GM23338 (cell line): ENCODE measurements around the gene RAB3GAP1. TPM values are rescaled to one million over a fixed set of nuclear protein-coding genes. Genes with fewer than 3 reads are reported as not detected.

Experiments
- ATAC-seq: fragments of 200-7000 bp; cut with Tn5 transposase; 3 replicates; pipeline ENCODE4 v1.9.1; 2020
- DNase-seq: peaks from one replicate; pipeline ENCODE4 v3.0.0-alpha.2; 2015; ENCODE audit warnings: low spot score
- H2AFZ ChIP-seq: fragments of 200-600 bp; sonication (generic); 2 replicates; pipeline ENCODE4 v1.8.0; 2016; ENCODE audit warnings: antibody characterized with exemption, mild to moderate bottlenecking, moderate library complexity
- H3F3A ChIP-seq: fragments of 200-600 bp; sonication (generic); replicated peaks from 2 replicates; pipeline ENCODE4 v1.8.0; 2017; ENCODE audit warnings: antibody characterized with exemption, mixed run types, low read depth
- H3K27ac ChIP-seq: fragments of 200-600 bp; sonication (generic); 2 replicates; pipeline ENCODE4 v1.6.1; 2016; ENCODE audit warnings: low read depth
- H3K27me3 ChIP-seq: fragments of 200-600 bp; sonication (generic); 2 replicates; pipeline ENCODE4 v1.8.0; 2016; ENCODE audit warnings: mild to moderate bottlenecking, mixed run types, moderate library complexity; ENCODE audit not compliant: insufficient read depth
- H3K36me3 ChIP-seq: fragments of 200-600 bp; sonication (generic); 2 replicates; pipeline ENCODE4 v1.8.0; 2016; ENCODE audit warnings: mild to moderate bottlenecking; ENCODE audit not compliant: insufficient read depth
- H3K4me1 ChIP-seq: fragments of 200-600 bp; sonication (generic); 2 replicates; pipeline ENCODE4 v1.8.0; 2016; ENCODE audit warnings: mild to moderate bottlenecking, moderate library complexity; ENCODE audit not compliant: insufficient read depth
- H3K4me2 ChIP-seq: fragments of 200-600 bp; sonication (generic); 2 replicates; pipeline ENCODE4 v1.7.1; 2017; ENCODE audit warnings: mixed run types
- H3K4me3 ChIP-seq: fragments of 200-600 bp; sonication (generic); 2 replicates; pipeline ENCODE4 v1.6.1; 2016; ENCODE audit warnings: mixed run types
- H3K79me2 ChIP-seq: fragments of 200-600 bp; sonication (generic); replicated peaks from 2 replicates; pipeline ENCODE4 v1.8.0; 2017; ENCODE audit warnings: mild to moderate bottlenecking; ENCODE audit not compliant: insufficient read depth
- H3K9me2 ChIP-seq: fragments of 200-600 bp; sonication (generic); 2 replicates; pipeline ENCODE4 v1.8.0; 2017; ENCODE audit not compliant: insufficient read depth
- H4K20me1 ChIP-seq: fragments of 200-600 bp; sonication (generic); replicated peaks from 2 replicates; pipeline ENCODE4 v1.8.0; 2017; ENCODE audit warnings: mild to moderate bottlenecking; ENCODE audit not compliant: insufficient read depth
- H3K27ac Mint-ChIP-seq: 2 replicates; pipeline ENCODE4 v1.8.0; 2020; ENCODE audit warnings: inconsistent platforms, mild to moderate bottlenecking, moderate library complexity, mixed read lengths
- H3K27me3 Mint-ChIP-seq: 3 replicates; pipeline ENCODE4 v1.8.0; 2022; ENCODE audit warnings: low read depth, mild to moderate bottlenecking, moderate library complexity, mixed read lengths, inconsistent platforms; ENCODE audit not compliant: insufficient read depth, poor library complexity
- H3K36me3 Mint-ChIP-seq: 3 replicates; pipeline ENCODE4 v1.8.0; 2021; ENCODE audit warnings: low read depth, mild to moderate bottlenecking, inconsistent platforms, moderate library complexity, mixed read lengths
- H3K4me1 Mint-ChIP-seq: 3 replicates; pipeline ENCODE4 v1.8.0; 2020; ENCODE audit warnings: mild to moderate bottlenecking, inconsistent platforms, mixed read lengths
- H3K4me3 Mint-ChIP-seq: 3 replicates; pipeline ENCODE4 v1.8.0; 2021; ENCODE audit warnings: moderate library complexity, mild to moderate bottlenecking, inconsistent platforms, mixed read lengths
- H3K9me3 Mint-ChIP-seq: 3 replicates; pipeline ENCODE4 v1.8.0; 2020; ENCODE audit warnings: moderate library complexity, mild to moderate bottlenecking, inconsistent platforms, mixed read lengths
- CREB1 ChIP-seq: fragments of 250-450 bp; sonication (Bioruptor Pico); IDR thresholded peaks from 2 replicates; pipeline ENCODE4 v1.5.0; 2020; ENCODE audit warnings: low read depth, mild to moderate bottlenecking, moderate library complexity
- EZH2 ChIP-seq: fragments of 200-600 bp; sonication (generic); IDR thresholded peaks from one replicate; pipeline ENCODE4 v1.8.0; 2017; ENCODE audit warnings: antibody characterized with exemption, mild to moderate bottlenecking, low read depth; ENCODE audit not compliant: unreplicated experiment
- EZH2phosphoT487 ChIP-seq: fragments of 200-600 bp; sonication (generic); IDR thresholded peaks from one replicate; pipeline ENCODE4 v1.8.1; 2018; ENCODE audit warnings: antibody characterized with exemption; ENCODE audit not compliant: unreplicated experiment
- JUNB ChIP-seq: IDR thresholded peaks from one replicate; pipeline ENCODE4 v1.6.1; 2016; ENCODE audit warnings: antibody characterized with exemption; ENCODE audit not compliant: unreplicated experiment
- NANOG ChIP-seq: IDR thresholded peaks from 2 replicates; pipeline ENCODE4 v1.6.1; 2016; ENCODE audit warnings: antibody characterized with exemption, borderline replicate concordance
- STAT1 ChIP-seq: IDR thresholded peaks from one replicate; pipeline ENCODE4 v1.6.1; 2016; ENCODE audit warnings: antibody characterized with exemption; ENCODE audit not compliant: unreplicated experiment
- ZNF114 ChIP-seq: fragments of 250-450 bp; sonication (Bioruptor Pico); IDR thresholded peaks from 2 replicates; pipeline ENCODE4 v1.5.0; 2020; ENCODE audit warnings: mild to moderate bottlenecking, moderate library complexity
- ZNF331 ChIP-seq: fragments of 250-450 bp; sonication (Bioruptor Pico); IDR thresholded peaks from 2 replicates; pipeline ENCODE4 v1.5.0; 2020; ENCODE audit warnings: low read depth, mild to moderate bottlenecking, moderate library complexity
- polyA plus RNA-seq: library from polyadenylated mRNA; unstranded; fragments of >200 nt; fragmentation: Nextera tagmentation; extraction: Ambion mirVana; gene quantifications from 2 replicates; pipeline ENCODE4 v1.2.1, GENCODE V29; 2016
- total RNA-seq: library from RNA; depleted of rRNA; stranded (reverse); fragments of >200 nt; shearing (Covaris generic); gene quantifications from 2 replicates; pipeline ENCODE4 v1.2.3, GENCODE V29; 2014
- TF ChIP-seq, protein P1 (sequence below): IDR thresholded peaks from one replicate; pipeline ENCODE4 v1.6.1; 2018; ENCODE audit warnings: antibody characterized with exemption; ENCODE audit not compliant: unreplicated experiment
- TF ChIP-seq, protein P2 (sequence below), 2 experiments: fragments of 200-600 bp in 1 of 2; sonication (generic) in 1 of 2; conservative IDR thresholded peaks; 2 replicates each; pipeline versions ENCODE4 v1.5.1 to v1.6.1; 2016 to 2017; ENCODE audit warnings: antibody characterized with exemption in 2 of 2, low read depth in 2 of 2, mild to moderate bottlenecking in 2 of 2, moderate library complexity in 1 of 2

RAB3GAP1 gene
- total and polyA plus RNA-seq, 2 experiments from 2014 or later, result 22.5 to 40.4 TPM

DNA sequence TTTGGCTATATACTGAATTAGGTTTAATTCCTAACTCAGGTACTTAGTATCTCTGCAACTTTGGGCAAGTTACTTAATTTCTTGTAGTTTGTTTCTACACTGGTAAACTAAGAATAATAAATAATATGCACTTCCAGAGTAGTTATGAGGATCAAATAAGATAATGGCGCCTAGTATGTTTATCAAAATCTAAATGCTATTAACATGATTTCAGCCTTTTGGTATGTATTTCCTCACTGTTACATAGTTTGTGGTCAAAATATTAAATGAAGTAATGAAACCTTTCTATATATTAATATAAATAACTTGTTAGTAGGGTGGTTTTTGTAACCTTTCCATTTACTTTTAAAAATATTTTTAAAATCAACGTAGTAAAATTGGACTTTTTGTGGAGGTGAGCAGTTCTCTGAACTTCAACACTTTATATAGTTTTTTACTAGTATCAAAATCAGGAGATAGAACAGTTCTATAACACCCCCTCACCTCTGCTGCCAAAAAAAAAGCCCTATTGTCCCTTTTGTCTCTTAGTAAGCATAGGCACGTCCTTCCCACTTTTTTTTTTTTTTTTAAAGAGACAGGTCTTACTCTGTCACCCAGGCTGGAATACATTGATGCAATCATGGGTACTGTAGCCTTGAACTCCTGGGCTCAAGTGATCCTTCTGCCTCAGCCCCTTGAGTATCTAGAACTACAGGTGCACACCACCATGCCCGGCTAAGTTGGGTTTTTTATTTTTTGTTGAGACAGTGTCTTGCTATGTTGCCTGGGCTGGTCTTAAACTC, 44.8 kb downstream of the RAB3GAP1 start:
- Histone ChIP-seq H3K9me2 (no peaks in the 10 kb centered on the region), H3K79me2 (0 out of 2 replicates have a peak, but pooled peaks cover 5% of the 10 kb centered on the region), H3K27ac (no peak overlapping the region), H3K4me1 (no peaks in the 10 kb centered on the region), H3K4me2 (no peak overlapping the region), H3K36me3 (no peaks in the 10 kb centered on the region), H4K20me1 (no peaks in the 10 kb centered on the region), H2AFZ (no peak overlapping the region), H3K27me3 (no peaks in the 10 kb centered on the region), H3F3A (no peaks in the 10 kb centered on the region), H3K4me3 (no peak overlapping the region)
- Mint-ChIP-seq H3K4me1 (no peaks in the 10 kb centered on the region), H3K4me3 (no peak overlapping the region), H3K36me3 (peaks cover 8% of the 10 kb centered on the region), H3K27me3 (no peaks in the 10 kb centered on the region), H3K27ac (no peak overlapping the region), H3K9me3 (no peaks in the 10 kb centered on the region)
- no peak for TF ChIP-seq NANOG
- TF ChIP-seq, protein P1, sequence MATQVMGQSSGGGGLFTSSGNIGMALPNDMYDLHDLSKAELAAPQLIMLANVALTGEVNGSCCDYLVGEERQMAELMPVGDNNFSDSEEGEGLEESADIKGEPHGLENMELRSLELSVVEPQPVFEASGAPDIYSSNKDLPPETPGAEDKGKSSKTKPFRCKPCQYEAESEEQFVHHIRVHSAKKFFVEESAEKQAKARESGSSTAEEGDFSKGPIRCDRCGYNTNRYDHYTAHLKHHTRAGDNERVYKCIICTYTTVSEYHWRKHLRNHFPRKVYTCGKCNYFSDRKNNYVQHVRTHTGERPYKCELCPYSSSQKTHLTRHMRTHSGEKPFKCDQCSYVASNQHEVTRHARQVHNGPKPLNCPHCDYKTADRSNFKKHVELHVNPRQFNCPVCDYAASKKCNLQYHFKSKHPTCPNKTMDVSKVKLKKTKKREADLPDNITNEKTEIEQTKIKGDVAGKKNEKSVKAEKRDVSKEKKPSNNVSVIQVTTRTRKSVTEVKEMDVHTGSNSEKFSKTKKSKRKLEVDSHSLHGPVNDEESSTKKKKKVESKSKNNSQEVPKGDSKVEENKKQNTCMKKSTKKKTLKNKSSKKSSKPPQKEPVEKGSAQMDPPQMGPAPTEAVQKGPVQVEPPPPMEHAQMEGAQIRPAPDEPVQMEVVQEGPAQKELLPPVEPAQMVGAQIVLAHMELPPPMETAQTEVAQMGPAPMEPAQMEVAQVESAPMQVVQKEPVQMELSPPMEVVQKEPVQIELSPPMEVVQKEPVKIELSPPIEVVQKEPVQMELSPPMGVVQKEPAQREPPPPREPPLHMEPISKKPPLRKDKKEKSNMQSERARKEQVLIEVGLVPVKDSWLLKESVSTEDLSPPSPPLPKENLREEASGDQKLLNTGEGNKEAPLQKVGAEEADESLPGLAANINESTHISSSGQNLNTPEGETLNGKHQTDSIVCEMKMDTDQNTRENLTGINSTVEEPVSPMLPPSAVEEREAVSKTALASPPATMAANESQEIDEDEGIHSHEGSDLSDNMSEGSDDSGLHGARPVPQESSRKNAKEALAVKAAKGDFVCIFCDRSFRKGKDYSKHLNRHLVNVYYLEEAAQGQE, result no peak
- no peak for TF ChIP-seq EZH2phosphoT487
- TF ChIP-seq, protein P2, sequence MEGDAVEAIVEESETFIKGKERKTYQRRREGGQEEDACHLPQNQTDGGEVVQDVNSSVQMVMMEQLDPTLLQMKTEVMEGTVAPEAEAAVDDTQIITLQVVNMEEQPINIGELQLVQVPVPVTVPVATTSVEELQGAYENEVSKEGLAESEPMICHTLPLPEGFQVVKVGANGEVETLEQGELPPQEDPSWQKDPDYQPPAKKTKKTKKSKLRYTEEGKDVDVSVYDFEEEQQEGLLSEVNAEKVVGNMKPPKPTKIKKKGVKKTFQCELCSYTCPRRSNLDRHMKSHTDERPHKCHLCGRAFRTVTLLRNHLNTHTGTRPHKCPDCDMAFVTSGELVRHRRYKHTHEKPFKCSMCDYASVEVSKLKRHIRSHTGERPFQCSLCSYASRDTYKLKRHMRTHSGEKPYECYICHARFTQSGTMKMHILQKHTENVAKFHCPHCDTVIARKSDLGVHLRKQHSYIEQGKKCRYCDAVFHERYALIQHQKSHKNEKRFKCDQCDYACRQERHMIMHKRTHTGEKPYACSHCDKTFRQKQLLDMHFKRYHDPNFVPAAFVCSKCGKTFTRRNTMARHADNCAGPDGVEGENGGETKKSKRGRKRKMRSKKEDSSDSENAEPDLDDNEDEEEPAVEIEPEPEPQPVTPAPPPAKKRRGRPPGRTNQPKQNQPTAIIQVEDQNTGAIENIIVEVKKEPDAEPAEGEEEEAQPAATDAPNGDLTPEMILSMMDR (conservative IDR thresholded peaks at IDR 0.05; ENCODE audit: low read depth in 2 of 2), result no peak
- TF ChIP-seq ZNF331, result no peak
- no peak for TF ChIP-seq CREB1 (CRISPR knock-in tag)
- no peak for DNase-seq
- no peak for ATAC-seq

DNA sequence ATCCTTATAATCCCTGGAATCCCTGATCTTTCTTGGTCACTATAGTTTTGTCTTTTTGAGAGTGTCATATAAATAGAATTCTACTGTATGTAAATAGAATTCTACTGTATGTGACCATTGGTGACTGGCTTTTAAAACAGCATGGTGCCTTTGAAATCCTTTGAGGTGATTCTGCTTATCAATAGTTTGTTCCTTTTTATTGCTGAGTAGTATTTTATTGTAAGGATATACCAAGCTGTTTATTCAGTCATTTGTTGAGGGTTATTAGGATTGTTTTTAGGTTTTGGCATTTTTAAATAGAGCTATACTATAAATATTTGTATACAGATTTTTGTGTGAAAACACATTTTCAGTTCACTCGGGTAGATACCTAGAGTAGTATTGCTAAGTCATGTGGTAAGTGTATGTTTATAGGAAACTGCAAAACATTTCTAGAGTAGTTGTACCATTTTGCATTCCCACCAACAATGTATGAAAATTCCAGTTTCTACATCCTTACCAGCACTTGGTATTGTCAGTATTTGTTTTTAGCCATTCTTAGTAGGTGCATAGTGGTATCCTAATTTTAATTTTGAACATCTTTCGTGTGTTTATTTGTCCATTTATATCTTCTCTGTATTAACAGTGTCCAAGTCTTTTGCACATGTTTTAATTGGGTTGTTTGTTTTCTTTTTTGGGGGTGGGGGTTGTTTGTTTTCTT, 45.6 kb downstream of the RAB3GAP1 start:
- no peaks in the 10 kb centered on the region for H3K9me2 ChIP-seq
- H3K4me2 ChIP-seq, result no peak overlapping the region
- Mint-ChIP-seq H3K27me3 (no peaks in the 10 kb centered on the region), H3K9me3 (no peaks in the 10 kb centered on the region; the same call in 2 of the 3 replicates), H3K27ac (no peak overlapping the region), H3K4me3 (no peak overlapping the region), H3K4me1 (no peaks in the 10 kb centered on the region), H3K36me3 (peaks cover 16% of the 10 kb centered on the region)
- ATAC-seq, result no peak
- no peaks in the 10 kb centered on the region for H4K20me1 ChIP-seq
- no peak overlapping the region for H2AFZ ChIP-seq
- no peak for DNase-seq
- no peak overlapping the region for H3K27ac ChIP-seq
- no peaks in the 10 kb centered on the region for H3K27me3 ChIP-seq
- no peaks in the 10 kb centered on the region for H3K4me1 ChIP-seq
- H3K4me3 ChIP-seq, result no peak overlapping the region
- no peaks in the 10 kb centered on the region for H3K36me3 ChIP-seq
- H3K79me2 ChIP-seq, result 0 out of 2 replicates have a peak, but pooled peaks cover 9% of the 10 kb centered on the region
- H3F3A ChIP-seq, result no peaks in the 10 kb centered on the region
- TF ChIP-seq, protein P2 (conservative IDR thresholded peaks at IDR 0.05; ENCODE audit: low read depth in 2 of 2), result no peak
- TF ChIP-seq EZH2phosphoT487 (no peak), STAT1 (no peak), ZNF114 (CRISPR knock-in tag) (no peak), JUNB (no peak), EZH2 (no peak)
